GM12801 (cell line): ENCODE data around the gene TUBB.

Source experiments
- CTCF ChIP-seq: IDR thresholded peaks from one replicate; pipeline ENCODE4 v1.5.1; 2011; ENCODE audit warnings: control low read depth; ENCODE audit not compliant: insufficient read length; ENCODE audit errors: extremely low read depth

Gene TUBB

GRCh38 chr6:30766461-30767157 is 46.5 kb downstream of the TUBB start:
- TF ChIP-seq CTCF, result no peak

GRCh38 chr6:30767158-30767943 is 47.2 kb downstream of the TUBB start:
- TF ChIP-seq CTCF, result no peak

GRCh38 chr6:30767944-30768301 is 47.8 kb downstream of the TUBB start:
- TF ChIP-seq CTCF, result no peak

- TF ChIP-seq CTCF, result no peak
These were observed 48.5 kb downstream of the TUBB start for GRCh38 chr6:30768634-30769087.

GRCh38 chr6:30769088-30769852 is 49.1 kb downstream of the TUBB start:
- TF ChIP-seq CTCF, result no peak

GRCh38 chr6:30769853-30770524 is 49.8 kb downstream of the TUBB start:
- no peak for TF ChIP-seq CTCF

- TF ChIP-seq CTCF, result no peak
These were observed 50.4 kb downstream of the TUBB start for GRCh38 chr6:30770592-30770991.
